A549 (cell line): ENCODE results near the gene TAL1.
"Not testable (repeated sequence)": the region's sequence is repeated elsewhere in the genome, so short reads cannot be mapped to it uniquely, and the experiment has no call there.

Source experiments
- CEBPB ChIP-seq, 2 experiments: fragments of >200 bp in 1 of 2; sonication (Bioruptor Twin) in 1 of 2; formaldehyde crosslinking in 1 of 2; IDR thresholded peaks; 2 replicates each; pipeline ENCODE4 v1.6.1; 2012 to 2016
- CHD2 ChIP-seq: fragments of 150-350 bp; IDR thresholded peaks from 2 replicates; pipeline ENCODE4 v1.6.1; 2014; ENCODE audit warnings: low read length; ENCODE audit not compliant: partially characterized antibody
- CTCF ChIP-seq: fragments of >200 bp; sonication (Bioruptor Twin); formaldehyde crosslinking; IDR thresholded peaks from 3 replicates; pipeline ENCODE4 v1.5.1; 2016
- HMGXB4 ChIP-seq: fragments of 250-450 bp; sonication (Bioruptor Pico); IDR thresholded peaks from 2 replicates; pipeline ENCODE4 v1.5.0; 2021; ENCODE audit warnings: mild to moderate bottlenecking, moderate library complexity, borderline replicate concordance
- JUN ChIP-seq, 2 experiments: fragments of >200 bp; sonication (Bioruptor Twin); formaldehyde crosslinking; IDR thresholded peaks; 2 replicates in 1 of 2; 3 replicates in 1 of 2; pipeline ENCODE4 v1.6.1; 2016 to 2017
- MYC ChIP-seq: IDR thresholded peaks from 2 replicates; pipeline ENCODE4 v1.6.1; 2012; ENCODE audit warnings: mild to moderate bottlenecking, inconsistent platforms, low read length, improper control_type of control experiment, borderline replicate concordance
- PHF8 ChIP-seq: fragments of 200-600 bp; sonication (generic); IDR thresholded peaks from 2 replicates; pipeline ENCODE4 v1.6.1; 2016; ENCODE audit warnings: low read depth, mild to moderate bottlenecking, antibody characterized with exemption, moderate library complexity, borderline replicate concordance
- POLR2A ChIP-seq: IDR thresholded peaks from 2 replicates; pipeline ENCODE4 v1.6.1; 2012; ENCODE audit warnings: mild to moderate bottlenecking, low read length
- REST ChIP-seq: fragments of 200-600 bp; sonication (generic); IDR thresholded peaks from 2 replicates; pipeline ENCODE4 v1.6.1; 2016; ENCODE audit warnings: antibody characterized with exemption, mild to moderate bottlenecking, moderate library complexity
- ZC3H11A ChIP-seq: fragments of 450-650 bp; IDR thresholded peaks from 2 replicates; pipeline ENCODE4 v1.6.1; 2014; ENCODE audit warnings: antibody characterized with exemption, mild to moderate bottlenecking
- ZFP36 ChIP-seq: fragments of 450-650 bp; IDR thresholded peaks from 2 replicates; pipeline ENCODE4 v1.6.1; 2014; ENCODE audit warnings: borderline replicate concordance; ENCODE audit not compliant: partially characterized antibody

DNA sequence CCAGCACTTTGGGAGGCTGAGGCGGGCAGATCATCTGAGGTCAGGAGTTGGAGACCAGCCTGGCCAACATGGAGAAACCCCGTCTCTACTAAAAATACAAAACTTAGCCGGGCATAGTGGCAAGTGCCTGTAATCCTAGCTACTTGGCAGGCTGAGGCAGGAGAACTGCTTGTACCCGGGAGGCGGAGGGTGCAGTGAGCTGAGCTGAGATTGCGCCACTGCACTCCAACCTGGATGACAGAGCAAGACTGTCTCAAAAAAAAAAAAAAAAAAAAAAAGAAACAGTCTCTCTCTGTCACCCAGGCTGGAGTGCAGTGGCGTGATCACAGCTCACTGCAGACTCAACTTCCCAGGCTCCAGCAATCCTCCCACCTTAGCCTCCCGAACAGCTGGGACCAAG, 33.5 kb upstream of the TAL1 start:
- TF ChIP-seq CHD2; HMGXB4; CEBPB (IDR thresholded peaks at IDR 0.05); CTCF; POLR2A; MYC; REST; JUN (IDR thresholded peaks at IDR 0.05); ZC3H11A; ZFP36; PHF8: not testable (repeated sequence)
